Measurements from ENCODE around the gene HIF1AN. TPM values are rescaled to one million over a fixed set of nuclear protein-coding genes. Genes with fewer than 3 reads are reported as not detected.
A peak's percentile ranks its signal among the peaks of the same experiment; 100 is the strongest.

HIF1AN gene
- total RNA-seq, 1 experiment from 2014 or later: 58.7 TPM

DNA sequence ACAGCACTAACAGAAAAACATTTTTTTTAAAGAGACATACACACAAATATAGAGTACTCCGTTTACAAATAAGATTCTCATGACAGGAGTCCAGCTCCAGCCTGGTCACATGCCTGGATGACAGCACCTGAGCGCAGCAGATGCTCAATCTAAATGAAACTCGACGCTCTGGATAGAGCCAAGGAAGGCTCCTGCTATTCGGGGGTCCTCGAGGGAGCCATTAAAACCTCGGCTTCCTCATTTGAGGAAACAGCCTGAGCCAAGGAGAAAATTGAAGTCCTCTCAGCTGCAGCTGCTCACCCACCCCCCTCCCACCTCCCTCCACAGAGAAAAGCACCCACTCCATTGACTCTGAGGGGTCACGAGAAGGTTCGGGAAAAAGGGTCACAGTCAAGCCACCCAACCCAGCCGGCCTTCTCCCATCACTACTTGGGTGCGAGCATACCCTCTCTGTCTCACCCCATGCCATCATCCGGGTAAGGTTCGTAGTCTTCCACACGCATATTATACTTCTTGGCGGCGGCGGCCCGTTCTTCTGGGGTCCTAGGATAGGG, 6.7 kb upstream of the HIF1AN start:
- no peak for DNase-seq
- Histone ChIP-seq H3K18ac (ENCODE audit: insufficient read length, low read depth, low read length) (no peak overlapping the region), H2BK15ac (ENCODE audit: low read depth, low read length) (no peak overlapping the region), H3K27me3 (ENCODE audit: insufficient read depth, low read length) (no peaks in the 10 kb centered on the region), H3K27ac (ENCODE audit: insufficient read length, low read depth, low read length) (no peak overlapping the region), H3K9me3 (ENCODE audit: control insufficient read depth, low read depth, low read length) (no peaks in the 10 kb centered on the region), H2BK120ac (ENCODE audit: low read depth, low read length, poor library complexity, severe bottlenecking) (no peak overlapping the region), H2AFZ (ENCODE audit: low read length) (no peak overlapping the region), H3K79me2 (ENCODE audit: insufficient read depth, low read length) (no peaks in the 10 kb centered on the region), H3K9ac (ENCODE audit: extremely low read depth, insufficient read length, low read length) (peak overlapping the region; percentile 90), H3K4ac (ENCODE audit: low read depth, low read length) (no peak overlapping the region), H3K4me2 (ENCODE audit: insufficient read depth, insufficient read length, low read length) (peak overlapping the region; percentile 99), H3K23ac (ENCODE audit: insufficient read length, low read depth, low read length) (no peak overlapping the region), H3K56ac (ENCODE audit: insufficient read length, low read depth, low read length) (no peak overlapping the region), H4K5ac (ENCODE audit: insufficient read length, low read depth, low read length) (no peak overlapping the region), H4K8ac (replicated peaks; ENCODE audit: insufficient read length, low read depth, low read length) (no peak overlapping the region), H2BK20ac (ENCODE audit: low read depth, low read length, poor library complexity, severe bottlenecking) (no peak overlapping the region), H3K23me2 (ENCODE audit: insufficient read length, low read depth, low read length, poor library complexity, severe bottlenecking) (peaks cover 7% of the 10 kb centered on the region), H4K20me1 (ENCODE audit: control insufficient read depth, insufficient read depth, insufficient read length) (no peaks in the 10 kb centered on the region), H3K4me1 (ENCODE audit: insufficient read depth, low read length) (no peaks in the 10 kb centered on the region; the same call in 1 of the 2 replicates), H4K91ac (ENCODE audit: insufficient read length, low read depth, low read length) (no peak overlapping the region), H3K14ac (ENCODE audit: insufficient read depth, low read length) (no peak overlapping the region), H3K79me1 (ENCODE audit: insufficient read depth, low read depth, low read length, poor library complexity, severe bottlenecking) (peaks cover 3% of the 10 kb centered on the region), H3T11ph (ENCODE audit: low read length) (no peak overlapping the region), H2AK5ac (ENCODE audit: insufficient read length, low read length) (no peak overlapping the region), H2BK12ac (ENCODE audit: insufficient read length, low read depth, low read length) (no peak overlapping the region), H2BK5ac (ENCODE audit: insufficient read length, low read length) (no peak overlapping the region)
- Mint-ChIP-seq H3K27me3 (ENCODE audit: low read depth) (no peaks in the 10 kb centered on the region), H3K27ac (peak overlapping the region in 2 of 3 experiments; percentile 24 to 99; a peak in 2 of 7 replicates), H3K36me3 (ENCODE audit: insufficient read depth in 1 of 3, low read depth in 3 of 3) (peaks cover 13 to 30% (median 27%) of the 10 kb centered on the region in 3 experiments; a peak in 6 of 7 replicates), H3K4me1 (peaks cover 15 to 17% of the 10 kb centered on the region in 2 experiments), H3K4me3 (peak overlapping the region; percentile 100), H3K9me3 (no peaks in the 10 kb centered on the region)
- TF ChIP-seq, protein P1, sequence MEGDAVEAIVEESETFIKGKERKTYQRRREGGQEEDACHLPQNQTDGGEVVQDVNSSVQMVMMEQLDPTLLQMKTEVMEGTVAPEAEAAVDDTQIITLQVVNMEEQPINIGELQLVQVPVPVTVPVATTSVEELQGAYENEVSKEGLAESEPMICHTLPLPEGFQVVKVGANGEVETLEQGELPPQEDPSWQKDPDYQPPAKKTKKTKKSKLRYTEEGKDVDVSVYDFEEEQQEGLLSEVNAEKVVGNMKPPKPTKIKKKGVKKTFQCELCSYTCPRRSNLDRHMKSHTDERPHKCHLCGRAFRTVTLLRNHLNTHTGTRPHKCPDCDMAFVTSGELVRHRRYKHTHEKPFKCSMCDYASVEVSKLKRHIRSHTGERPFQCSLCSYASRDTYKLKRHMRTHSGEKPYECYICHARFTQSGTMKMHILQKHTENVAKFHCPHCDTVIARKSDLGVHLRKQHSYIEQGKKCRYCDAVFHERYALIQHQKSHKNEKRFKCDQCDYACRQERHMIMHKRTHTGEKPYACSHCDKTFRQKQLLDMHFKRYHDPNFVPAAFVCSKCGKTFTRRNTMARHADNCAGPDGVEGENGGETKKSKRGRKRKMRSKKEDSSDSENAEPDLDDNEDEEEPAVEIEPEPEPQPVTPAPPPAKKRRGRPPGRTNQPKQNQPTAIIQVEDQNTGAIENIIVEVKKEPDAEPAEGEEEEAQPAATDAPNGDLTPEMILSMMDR (conservative IDR thresholded peaks at IDR 0.05): no peak
- no CpG with 5 or more reads among the region's 18 CpGs for WGBS (ENCODE audit: extremely low coverage, insufficient read length, low lambda C conversion rate)

All from H9 (cell line).